HG02763 (cell line): ENCODE results near the gene SLC35A1.
"Not testable (repeated sequence)": the region's sequence is repeated elsewhere in the genome, so short reads cannot be mapped to it uniquely, and the experiment has no call there.

Experiments
- ATAC-seq: cut with Tn5 transposase; IDR thresholded peaks from one replicate; pipeline ENCODE4 v1.9.1; 2021; ENCODE audit warnings: mild to moderate bottlenecking, moderate library complexity; ENCODE audit not compliant: unreplicated experiment

Gene SLC35A1, protein sequence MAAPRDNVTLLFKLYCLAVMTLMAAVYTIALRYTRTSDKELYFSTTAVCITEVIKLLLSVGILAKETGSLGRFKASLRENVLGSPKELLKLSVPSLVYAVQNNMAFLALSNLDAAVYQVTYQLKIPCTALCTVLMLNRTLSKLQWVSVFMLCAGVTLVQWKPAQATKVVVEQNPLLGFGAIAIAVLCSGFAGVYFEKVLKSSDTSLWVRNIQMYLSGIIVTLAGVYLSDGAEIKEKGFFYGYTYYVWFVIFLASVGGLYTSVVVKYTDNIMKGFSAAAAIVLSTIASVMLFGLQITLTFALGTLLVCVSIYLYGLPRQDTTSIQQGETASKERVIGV

DNA sequence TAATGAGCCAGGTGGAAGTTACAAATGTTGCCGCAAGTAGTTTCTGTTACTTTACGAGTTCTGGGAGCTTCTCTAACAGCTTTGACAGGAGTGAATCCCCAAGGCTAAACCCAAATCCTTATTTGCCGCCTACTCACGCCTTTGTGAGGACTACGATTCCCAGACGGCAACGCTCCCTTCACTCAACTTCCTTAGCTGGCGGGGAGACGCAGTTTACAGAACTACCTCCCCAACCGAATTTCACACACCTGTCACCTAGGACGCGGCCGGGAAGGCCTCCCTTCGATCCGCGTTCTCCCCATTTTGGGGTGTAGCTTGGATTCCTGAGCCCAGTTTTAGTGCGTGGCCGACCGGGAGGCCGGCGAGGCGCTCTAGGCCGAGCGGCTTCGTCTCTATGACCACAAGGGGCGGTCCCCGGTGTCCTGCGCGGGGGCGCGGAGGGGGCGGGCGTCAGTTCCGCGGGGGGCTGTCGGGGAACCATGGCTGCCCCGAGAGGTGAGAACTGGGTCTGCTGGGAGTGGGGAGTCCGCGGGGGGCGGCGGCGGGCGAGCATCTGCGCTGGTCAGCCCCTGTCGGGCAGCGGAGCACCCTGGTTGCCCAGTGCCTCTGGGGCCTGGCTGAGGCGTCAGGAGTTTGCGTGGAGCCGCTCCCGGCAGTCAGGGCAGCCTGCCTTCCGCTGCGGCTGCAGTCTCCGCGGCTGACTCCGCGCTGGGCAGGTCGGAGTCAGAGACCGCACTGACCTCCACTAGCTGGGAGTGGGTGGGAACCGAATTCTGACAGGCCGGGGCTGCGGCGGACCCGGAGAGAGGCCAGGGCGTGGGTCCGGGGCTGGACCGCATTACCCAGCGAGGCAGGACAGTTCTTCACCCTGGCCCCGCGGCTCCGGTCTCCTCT lies at the start of gene SLC35A1:
Gene SLC35A1, plus strand, starts transcription at position 450 of the 894 bp plus-strand sequence. Its CDS starts 30 bp downstream, at position 480.
- ATAC-seq, result peak; percentile 96

DNA sequence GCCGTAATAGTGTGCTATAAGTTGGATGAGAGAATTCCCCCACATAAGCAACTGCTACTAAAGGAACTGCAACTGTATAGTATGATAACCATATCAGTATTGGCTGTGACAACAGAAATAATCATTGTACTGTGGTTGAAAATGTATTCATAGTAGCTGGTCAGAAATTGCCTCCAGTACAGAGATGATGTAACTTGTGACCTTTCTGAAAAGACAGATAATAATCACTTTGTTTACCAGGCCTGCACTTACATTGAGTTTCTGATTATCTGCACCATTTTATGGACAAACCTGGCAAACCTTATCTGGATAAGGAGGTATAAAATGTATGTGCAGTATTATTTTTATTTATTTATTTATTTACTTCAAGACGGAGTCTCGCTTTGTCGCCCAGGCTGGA lies 46.0 kb upstream of the SLC35A1 start:
- no peak for ATAC-seq

DNA sequence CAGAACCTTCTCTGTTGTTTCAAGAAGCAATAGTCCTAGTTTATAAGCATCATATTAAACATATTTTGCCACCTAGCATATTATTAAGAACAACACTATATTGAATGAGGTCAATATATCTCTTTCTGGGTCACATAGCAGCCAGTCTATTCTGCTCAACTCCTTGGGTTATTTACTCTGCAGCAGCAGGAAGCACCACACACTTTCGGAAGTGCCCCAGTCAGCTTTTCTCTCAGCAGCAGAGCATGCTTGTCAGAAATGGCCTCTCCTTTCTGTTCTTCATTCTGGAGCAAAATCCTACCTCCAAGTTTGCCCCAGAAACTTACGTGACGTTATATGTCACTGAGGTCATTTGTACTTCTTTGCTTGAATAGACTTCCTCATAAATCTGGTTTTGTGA lies 42.3 kb upstream of the SLC35A1 start:
- ATAC-seq, result no peak

DNA sequence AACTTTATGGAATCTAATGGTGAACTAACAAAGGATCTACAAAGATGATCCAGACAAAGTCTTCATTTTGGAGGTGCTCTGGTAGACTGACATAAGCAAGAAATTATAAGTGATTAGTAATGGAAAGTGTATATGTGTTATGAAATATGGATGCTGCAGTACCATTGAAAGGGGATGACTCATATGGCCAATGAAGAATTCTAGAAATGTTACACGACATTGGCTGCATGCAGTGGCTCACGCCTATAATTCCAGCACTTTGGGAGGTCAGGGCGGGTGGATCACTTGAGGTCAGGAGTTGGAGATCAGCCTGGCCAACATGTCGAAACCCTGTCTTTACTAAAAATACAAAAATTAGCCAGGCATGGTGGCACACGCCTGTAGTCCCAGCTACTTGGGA lies 41.5 kb upstream of the SLC35A1 start:
- no peak for ATAC-seq

DNA sequence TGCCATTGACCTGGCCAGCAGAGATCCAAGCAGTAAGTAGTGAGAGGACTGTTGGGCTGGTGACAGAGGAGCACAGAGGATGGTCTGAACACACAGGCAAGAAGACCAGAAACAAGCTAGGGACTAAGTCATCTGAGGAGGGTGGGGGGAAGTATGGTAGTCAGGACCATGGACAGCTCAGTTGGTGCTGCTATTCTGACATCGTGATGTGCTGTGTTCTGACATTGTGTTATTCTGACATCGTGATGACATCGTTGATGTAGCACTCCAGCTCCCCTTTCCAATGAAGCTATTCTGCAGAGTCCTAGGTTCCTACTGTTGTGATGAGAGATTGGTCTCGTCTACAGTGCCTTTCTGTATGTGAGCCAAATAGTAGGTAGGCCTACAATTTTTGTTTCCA lies 36.3 kb upstream of the SLC35A1 start:
- no peak for ATAC-seq

DNA sequence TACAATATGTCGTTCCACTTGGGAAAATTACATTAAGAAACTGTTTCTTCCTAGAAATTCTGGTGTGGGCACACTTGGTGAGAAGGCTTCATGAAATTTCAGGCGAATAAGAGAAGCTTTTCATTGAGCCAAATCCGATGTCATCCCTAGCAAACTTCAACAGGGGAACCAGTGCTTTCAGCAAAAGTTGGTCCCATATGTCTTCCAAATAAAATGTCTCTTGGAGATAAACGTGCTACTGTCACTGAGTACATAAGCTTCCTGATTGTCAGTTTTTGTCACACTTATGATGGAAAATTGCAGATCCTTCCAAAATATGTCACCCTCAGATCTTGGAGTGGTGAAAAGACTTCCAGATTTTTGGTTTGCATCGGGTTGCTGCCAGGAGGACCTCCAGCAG lies 31.1 kb upstream of the SLC35A1 start:
- no peak for ATAC-seq

DNA sequence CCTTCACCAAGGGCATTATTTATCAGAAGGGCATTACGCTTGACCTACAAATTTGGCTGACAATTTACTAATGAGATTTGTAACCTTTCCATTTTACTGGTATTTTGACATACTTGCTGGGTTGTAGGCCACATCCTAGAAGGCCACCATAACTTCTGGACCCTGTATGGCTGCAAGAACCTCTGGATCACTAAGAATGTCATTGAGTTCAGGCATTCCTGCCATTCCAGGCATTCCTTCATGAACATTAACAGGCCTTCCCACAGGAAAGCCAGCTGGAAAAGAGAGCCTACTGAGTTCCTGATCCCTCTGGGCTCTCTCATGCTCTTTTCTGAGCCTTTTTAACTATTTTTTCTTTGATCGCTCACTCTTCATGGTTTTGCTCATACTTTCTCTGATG lies 28.4 kb upstream of the SLC35A1 start:
- no peak for ATAC-seq

DNA sequence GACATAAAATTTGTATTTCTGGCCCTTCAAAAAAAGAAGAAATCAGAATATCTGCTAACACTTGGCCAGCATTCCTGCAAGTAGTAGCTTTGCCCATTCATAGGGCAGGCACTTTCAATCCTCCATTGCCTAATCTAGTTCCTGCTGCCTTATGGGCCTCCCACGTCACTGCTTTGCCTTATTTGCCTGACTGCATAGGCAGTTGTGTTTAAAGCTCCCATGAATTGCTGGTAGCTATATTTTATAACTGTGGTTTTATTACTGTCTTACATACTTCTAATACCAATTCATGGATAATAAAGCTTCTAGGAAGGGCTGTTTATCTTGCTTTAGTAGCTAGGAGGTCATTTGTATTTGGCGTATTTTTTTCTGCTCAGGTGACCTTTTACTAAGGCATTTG lies 7.7 kb upstream of the SLC35A1 start:
- ATAC-seq, result no peak

DNA sequence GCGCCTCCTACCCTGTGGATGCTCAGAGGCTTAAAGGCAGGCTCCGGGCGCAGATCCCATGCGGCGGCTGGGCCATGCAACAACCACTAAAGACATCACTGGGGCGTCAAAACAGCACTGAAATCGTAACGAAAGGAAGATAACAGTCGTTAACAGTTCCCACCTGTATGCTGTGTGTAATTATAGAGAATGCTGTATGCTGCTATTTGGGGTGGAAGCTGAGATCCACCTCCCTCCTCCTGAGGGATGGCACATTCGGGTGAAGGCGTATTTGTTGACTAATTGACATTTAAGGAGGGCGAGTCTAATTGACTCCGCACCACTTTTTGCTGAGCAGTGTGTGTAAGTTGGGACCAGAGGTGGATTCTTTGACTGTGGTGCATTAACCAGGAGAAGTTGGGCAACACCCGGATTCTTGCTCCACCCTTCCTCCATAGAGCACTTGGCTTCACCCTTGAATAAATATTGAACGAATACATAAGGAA lies 687 bp downstream of the SLC35A1 start:
- ATAC-seq, result peak; percentile 55

DNA sequence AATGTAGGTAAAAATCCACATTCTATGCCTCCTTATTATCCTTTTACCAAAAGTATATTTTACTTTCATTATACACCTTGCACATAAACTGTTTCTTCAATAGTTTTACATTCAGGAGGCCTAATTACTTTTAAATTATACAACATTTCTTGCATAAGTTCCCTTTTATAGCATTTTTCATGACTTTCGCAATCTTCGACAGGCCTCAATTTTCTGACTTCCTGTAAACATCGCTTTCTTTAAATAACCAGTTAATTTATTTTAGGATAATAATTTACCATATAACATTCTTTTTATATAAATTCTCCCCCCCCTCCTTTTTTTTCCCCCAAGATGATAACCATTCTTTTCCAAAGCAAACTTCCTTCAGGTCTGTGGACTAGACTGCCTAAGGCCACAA lies 9.2 kb downstream of the SLC35A1 start:
- no peak for ATAC-seq

DNA sequence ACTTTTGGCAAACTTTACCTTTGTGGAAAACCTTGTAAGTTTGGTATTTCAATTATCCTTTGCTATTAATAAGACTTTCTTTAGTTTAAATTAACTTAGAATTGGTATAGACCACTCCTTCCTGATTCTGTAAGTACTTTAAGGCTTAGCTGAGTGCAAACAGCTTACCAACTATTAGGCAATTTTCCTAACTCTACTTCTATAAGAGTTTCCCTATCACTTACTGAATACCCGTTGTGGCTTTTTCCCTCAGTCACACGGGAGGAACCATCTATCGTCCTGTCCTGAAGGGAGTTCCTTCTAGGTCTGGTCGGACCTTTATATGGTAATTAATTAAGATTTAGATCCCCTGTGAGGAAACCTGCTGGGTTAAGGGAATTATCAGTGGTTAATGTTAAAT lies 9.6 kb downstream of the SLC35A1 start:
- ATAC-seq, result no peak

DNA sequence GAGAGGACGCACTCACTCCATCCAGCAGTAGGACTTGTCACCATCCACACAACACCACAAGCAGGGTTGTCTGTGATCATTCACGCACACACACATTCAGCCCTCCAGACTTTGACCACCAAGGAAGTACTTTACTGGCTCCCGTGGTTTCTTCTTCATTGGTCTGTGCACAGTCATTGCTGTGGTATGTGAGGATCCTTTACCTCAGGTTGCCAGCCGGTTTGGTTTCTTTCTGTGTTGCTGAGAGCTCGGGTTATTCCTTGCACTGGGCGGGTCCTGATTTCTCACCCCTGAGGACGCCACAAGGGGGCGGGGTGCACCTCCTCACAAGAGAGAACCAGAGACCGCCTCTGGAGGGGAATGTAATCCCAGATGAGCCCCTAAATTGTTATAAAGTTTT lies 11.2 kb downstream of the SLC35A1 start:
- ATAC-seq, result no peak

DNA sequence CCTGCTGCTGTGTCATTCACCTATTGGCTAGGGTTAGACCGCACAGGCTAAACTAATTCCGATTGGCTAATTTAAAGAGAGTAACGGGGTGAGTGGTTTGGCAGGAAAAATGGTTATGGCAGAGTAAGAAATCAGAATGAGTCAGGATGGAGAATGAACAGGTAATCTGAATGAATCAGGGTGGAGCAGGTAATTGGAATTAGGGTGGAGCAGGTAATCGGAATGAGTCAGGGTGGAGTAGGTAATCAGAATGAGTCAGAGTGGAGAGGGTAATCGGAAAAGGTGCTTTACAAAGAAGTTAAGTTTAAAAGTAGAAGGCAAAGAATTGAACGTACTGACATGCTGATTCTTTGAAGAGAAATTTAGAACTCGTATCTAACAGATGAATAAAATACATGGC lies 11.7 kb downstream of the SLC35A1 start:
- ATAC-seq, result no peak

DNA sequence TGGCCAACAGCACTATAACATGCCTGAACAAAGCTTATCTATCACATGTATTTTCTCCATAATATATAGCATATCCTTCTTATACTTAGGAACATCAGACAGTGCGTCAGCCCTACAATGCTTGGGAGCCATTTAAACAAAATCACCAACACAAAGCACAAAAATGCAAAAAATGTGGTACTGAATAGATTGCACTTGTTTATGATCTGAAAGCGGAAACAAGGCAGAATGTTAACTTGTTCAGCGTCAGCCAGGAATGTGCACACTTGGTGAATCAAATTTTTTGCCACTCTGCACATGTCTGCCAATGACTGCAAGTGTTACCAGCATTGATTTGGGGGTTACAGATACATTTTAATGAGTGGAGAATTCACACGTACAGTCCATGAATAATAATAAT lies 14.8 kb downstream of the SLC35A1 start:
- ATAC-seq, result no peak

DNA sequence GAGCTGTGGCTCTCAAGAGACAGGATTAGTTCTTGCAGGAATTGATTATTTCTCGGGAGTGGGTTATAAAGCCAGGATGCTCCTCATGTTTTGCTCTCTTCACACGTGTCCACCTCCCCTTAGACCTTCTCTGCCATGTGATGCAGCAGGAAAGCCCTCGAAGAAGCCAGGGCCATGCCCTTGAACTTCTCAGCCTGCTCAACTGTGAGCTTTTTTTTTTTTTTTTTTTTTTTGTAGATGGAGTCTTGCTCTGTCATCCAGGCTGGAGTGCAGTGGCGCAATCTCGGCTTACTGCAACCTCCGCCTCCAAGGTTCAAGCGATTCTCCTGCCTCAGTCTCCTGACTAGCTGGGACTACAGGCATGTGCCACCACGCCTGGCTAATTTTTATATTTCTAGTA lies 16.6 kb downstream of the SLC35A1 start:
- ATAC-seq, result not testable (repeated sequence)

DNA sequence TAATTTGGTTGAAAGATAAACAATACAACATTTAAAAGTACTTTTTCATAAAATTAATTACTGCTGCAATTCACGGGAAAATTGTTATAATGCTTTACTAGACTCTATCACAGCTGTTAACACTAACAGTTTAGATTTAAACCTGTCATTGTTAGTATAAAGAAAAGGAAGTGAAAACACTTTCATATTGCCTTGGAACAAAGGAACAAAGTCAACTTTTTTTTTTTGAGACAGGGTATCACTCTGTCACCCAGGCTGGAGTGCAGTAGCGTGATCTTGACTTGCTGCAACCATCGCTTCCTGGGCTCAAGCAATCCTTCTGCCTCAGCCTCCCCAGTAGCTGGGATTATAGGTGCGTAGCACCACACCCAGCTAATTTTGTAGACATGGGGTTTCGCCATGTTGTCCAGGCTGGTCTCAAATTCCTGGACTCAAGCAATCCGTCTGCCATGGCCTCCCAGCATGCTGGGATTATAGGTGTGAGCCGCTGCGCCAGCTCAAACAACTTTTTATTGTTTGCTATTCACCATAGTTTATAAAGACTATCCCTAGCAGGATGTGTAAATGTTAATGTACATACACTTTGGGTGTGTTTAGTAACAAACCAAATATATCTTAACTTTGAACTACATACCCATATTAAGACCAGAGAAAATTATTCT lies 22.1 kb downstream of the SLC35A1 start:
- no peak for ATAC-seq

DNA sequence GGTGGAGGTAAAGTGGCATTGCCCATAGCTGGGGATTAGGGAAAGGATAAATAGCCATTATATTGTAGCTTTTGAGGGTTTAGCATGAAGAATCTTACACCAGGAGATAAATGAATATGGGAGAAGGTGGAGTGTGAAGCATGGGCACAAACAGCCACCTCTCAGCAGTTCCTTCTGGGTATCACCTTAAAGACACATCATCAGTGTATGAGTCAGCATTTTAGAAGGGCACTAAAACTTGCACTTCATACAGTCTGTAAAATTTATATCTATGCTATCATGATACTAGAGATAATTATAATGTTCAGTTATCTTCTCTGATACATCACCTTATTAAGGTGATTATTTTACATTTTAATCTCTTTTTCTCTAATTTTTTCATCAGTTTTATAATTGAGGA lies 25.3 kb downstream of the SLC35A1 start:
- no peak for ATAC-seq

DNA sequence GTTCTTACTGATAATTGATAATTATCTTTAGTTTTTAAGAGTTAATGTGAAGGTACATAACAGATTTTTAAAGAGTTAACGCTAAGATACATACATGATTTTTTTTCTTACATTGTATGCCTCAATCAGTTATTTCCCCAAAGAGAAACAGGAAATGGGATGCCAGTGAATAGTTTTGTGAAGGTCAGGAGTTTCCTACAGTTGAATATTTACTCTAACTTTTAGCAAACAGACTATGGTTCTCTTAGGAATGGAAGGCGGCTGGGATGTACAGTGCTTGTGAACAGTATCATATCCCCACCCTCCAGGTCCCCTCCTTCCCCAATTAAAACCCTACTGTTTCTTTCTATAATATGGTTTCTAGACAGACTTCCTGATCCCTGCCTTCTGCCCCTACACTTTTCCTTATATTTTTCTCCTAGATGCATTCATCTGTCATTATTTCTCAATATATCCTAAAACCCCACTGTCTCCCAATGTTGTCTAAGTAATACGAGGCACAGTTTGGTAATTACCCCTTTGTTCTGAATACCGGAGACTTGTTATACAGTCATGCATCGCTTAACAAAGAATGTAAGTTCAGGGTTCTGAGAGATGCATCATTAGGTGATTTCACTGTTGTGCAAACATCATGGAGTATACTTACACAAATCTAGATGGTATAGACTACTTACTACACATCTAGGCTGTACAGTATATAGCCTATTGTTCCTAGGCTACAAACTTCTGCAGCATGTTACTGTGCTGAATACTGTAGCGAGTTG lies 29.2 kb downstream of the SLC35A1 start:
- ATAC-seq, result no peak

DNA sequence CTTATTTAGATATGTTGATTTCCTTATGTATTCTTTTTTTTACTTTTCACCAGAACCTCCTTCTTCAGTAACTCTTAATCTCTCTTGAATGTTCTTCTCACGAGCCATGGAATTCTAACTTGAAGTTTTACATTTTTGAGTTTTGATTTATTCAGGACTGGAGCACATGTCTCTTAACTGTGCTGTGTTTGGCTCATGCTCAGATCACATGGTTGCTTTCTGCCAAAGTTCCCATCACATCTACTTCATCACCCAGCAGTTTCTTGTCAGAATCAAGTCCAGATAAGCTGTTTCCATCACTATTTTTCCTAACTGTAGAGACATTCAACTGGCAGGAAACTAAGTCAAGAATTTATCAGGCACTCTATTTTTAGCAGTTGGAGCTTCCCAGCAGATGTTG lies 31.7 kb downstream of the SLC35A1 start:
- no peak for ATAC-seq

DNA sequence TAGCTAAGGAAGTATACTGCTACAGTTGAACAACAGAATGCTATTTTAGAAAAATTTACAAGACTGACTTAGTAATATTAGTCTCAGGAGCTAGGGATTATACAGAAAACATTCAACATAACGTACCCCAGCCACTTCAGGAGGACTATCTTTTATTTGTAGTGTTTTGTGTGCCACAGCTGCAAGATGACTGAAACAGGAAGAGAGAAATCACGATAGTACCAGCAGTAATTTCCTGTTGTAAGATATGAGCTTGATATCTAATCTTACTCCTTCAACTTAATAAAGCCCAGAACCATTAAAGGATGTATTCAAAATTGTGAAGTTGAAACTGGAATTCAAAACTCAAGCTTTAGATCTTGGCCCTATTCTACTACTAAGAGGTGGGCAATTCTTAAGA lies 42.1 kb downstream of the SLC35A1 start:
- ATAC-seq, result no peak

DNA sequence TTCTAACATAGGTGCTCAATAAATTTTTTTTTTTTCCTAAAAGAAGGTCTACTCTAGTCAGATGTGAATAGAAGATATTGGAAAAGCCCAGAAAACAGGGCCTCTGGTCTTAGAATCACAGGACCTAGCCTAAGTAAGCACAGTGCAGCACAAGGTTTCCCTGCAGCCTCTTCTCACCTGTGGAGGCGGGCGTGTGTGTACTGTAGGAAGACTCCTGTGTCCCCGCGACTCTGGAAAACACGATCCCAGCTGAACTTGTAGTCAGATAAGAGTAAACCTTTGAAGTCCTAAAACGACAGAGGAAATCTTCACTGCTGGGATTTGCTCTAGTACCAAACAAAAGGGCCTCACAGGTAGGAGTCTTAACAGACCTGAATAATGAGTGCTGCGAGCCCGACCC lies 45.7 kb downstream of the SLC35A1 start:
- ATAC-seq, result no peak
